GM13976 (cell line): Measurements from ENCODE around the gene MAPK8IP3.

Source experiments
- DNase-seq: peaks from one replicate; pipeline ENCODE4 v3.0.0; 2012; ENCODE audit warnings: low spot score
- CTCF ChIP-seq: IDR thresholded peaks from 2 replicates; pipeline ENCODE4 v1.5.1; 2012; ENCODE audit warnings: borderline replicate concordance, mild to moderate bottlenecking; ENCODE audit not compliant: insufficient read depth; ENCODE audit errors: extremely low read depth, missing control alignments, control extremely low read depth
- in situ Hi-C: fragments of 300-500 bp; cut with MboI; formaldehyde crosslinking; loops from one replicate; pipeline ENCODE4 v1.12.0; 2022; ENCODE audit warnings: low sequenced_read_pairs, mixed read lengths, inconsistent platforms; ENCODE audit not compliant: unreplicated experiment

MAPK8IP3 gene

GRCh38 chr16:1669698-1670097 is 36.3 kb upstream of the MAPK8IP3 start:
- TF ChIP-seq CTCF = no peak
- in situ Hi-C loops = no loop called here
- no peak for DNase-seq

GRCh38 chr16:1670371-1670770 is 35.6 kb upstream of the MAPK8IP3 start:
- DNase-seq = no peak
- in situ Hi-C loops = no loop called here
- no peak for TF ChIP-seq CTCF

GRCh38 chr16:1670866-1671265 is 35.1 kb upstream of the MAPK8IP3 start:
- DNase-seq = no peak

GRCh38 chr16:1673424-1674151 is 32.4 kb upstream of the MAPK8IP3 start:
- in situ Hi-C loops = no loop called here
- TF ChIP-seq CTCF = no peak

More at GRCh38 chr16:1670866-1671265, 35.1 kb upstream of the MAPK8IP3 start:
- no peak for TF ChIP-seq CTCF
- in situ Hi-C loops = no loop called here

GRCh38 chr16:1674306-1674705 is 31.7 kb upstream of the MAPK8IP3 start:
- no peak for DNase-seq
- in situ Hi-C loops = no loop called here
- no peak for TF ChIP-seq CTCF

More at GRCh38 chr16:1673424-1674151, 32.4 kb upstream of the MAPK8IP3 start:
- DNase-seq = no peak

- TF ChIP-seq CTCF = no peak
- DNase-seq = no peak
- in situ Hi-C loops = no loop called here
These were observed 31.0 kb upstream of the MAPK8IP3 start for GRCh38 chr16:1674751-1675664.
